HFF-Myc (cell line): ENCODE measurements around the gene MYO3A.

Source experiments
- DNase-seq: peaks from one replicate; pipeline ENCODE4 v3.0.0-alpha.2; 2011; ENCODE audit warnings: low read depth; ENCODE audit errors: extremely low read depth
- H3K4me3 ChIP-seq: replicated peaks from 2 replicates; pipeline ENCODE4 v1.5.1; 2011; ENCODE audit warnings: low read depth, mild to moderate bottlenecking, control low read depth, low read length
- CTCF ChIP-seq: IDR thresholded peaks from 2 replicates; pipeline ENCODE4 v1.5.1; 2012; ENCODE audit warnings: mild to moderate bottlenecking, low read depth, low read length, control low read depth; ENCODE audit errors: missing control alignments

The MYO3A gene

GRCh38 chr10:26197248-26197647 is 263.2 kb downstream of the MYO3A start:
- H3K4me3 ChIP-seq = no peak overlapping the region
- no peak for TF ChIP-seq CTCF
- DNase-seq = no peak

- no peak for DNase-seq
- TF ChIP-seq CTCF = no peak
- no peak overlapping the region for H3K4me3 ChIP-seq
These were observed 264.1 kb downstream of the MYO3A start for GRCh38 chr10:26198119-26198518.

GRCh38 chr10:26199841-26200240 is 265.8 kb downstream of the MYO3A start:
- TF ChIP-seq CTCF = no peak
- no peak overlapping the region for H3K4me3 ChIP-seq
- no peak for DNase-seq

GRCh38 chr10:26205223-26205622 is 271.2 kb downstream of the MYO3A start:
- TF ChIP-seq CTCF = no peak
- H3K4me3 ChIP-seq = no peak overlapping the region
- no peak for DNase-seq

- no peak for TF ChIP-seq CTCF
- no peak overlapping the region for H3K4me3 ChIP-seq
- no peak for DNase-seq
These were observed 277.9 kb downstream of the MYO3A start for GRCh38 chr10:26211781-26212444.

GRCh38 chr10:26212511-26212910 is 278.5 kb downstream of the MYO3A start:
- DNase-seq = no peak
- no peak overlapping the region for H3K4me3 ChIP-seq
- no peak for TF ChIP-seq CTCF
